GM19463 (cell line): ENCODE data around the gene PROB1.
A peak's percentile ranks its signal among the peaks of the same experiment; 100 is the strongest.
"Not testable (repeated sequence)": the region's sequence is repeated elsewhere in the genome, so short reads cannot be mapped to it uniquely, and the experiment has no call there.

ENCODE experiments used
- ATAC-seq: cut with Tn5 transposase; IDR thresholded peaks from one replicate; pipeline ENCODE4 v1.9.1; 2021; ENCODE audit warnings: mild to moderate bottlenecking, moderate library complexity; ENCODE audit not compliant: unreplicated experiment

Gene PROB1

DNA sequence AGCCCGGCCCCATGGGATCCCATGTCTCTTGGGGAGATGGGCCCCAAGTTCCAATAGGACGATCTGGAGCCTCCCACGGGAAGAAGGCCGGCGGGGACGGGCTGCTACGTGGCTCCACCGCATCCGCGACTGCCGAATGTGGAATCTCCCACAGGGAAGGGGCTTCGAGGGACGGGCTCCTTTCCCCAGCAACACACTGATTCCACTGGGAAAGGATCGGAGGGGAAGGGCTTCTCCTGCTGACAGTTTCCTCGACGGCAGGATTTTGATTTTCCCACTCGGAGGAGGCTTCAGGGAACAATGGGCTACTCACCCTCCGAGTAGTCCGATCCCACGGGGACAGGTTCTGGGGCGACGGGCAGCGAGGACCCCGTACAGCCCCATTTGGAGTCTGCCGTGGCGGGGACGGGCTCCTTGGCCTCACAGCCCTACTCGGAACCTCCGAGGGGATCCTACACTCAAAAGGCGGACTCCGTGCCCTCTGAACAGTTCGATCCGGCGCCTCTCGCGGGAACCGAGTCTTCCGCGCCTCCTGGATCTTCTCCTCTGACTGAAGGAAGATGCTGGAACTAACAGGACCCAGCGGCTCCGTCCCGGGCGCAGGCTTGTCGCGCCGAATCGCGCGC is 1.3 kb downstream of the PROB1 start:
- no peak for ATAC-seq

DNA sequence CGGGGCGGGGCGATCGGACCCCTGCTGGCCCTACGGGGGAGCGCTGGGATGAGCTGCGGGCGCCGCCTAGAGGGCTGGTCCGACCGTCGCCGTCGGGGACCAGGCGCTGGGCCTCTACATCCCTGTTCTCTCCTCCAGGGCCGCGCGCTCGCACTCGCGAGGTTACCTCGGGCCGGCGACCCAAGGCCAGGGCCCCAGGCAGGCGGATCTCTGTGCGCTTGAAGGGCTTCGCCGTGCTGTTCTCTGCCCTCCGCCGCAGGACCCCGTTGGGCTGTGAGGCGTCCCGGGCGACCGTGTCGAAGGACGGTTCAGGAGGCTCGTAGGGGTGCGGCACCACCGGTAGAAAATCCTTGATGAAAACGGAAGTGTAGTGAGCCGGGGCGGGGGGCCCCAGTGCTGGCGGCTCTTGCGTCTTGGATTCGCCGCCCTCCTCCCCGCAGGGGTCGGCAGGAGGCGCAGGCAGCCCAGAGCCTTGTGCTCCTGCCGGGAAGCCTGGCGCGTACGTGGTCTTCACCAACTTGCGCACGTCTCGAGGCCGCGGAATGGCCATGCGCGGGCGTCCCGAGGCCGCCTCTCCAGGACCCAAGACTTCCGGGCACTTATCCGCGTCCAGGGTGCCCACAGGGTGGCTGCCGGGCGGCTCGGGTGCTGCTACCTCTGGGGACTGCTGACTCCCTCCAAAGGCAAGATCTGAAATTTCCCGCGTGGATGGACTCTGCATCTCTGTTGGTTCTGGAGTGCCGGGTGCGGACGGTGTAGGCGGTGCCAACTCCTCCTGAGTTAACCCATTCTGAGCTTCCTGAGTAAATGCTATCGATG is 2.0 kb downstream of the PROB1 start:
- ATAC-seq = peak; percentile 48

DNA sequence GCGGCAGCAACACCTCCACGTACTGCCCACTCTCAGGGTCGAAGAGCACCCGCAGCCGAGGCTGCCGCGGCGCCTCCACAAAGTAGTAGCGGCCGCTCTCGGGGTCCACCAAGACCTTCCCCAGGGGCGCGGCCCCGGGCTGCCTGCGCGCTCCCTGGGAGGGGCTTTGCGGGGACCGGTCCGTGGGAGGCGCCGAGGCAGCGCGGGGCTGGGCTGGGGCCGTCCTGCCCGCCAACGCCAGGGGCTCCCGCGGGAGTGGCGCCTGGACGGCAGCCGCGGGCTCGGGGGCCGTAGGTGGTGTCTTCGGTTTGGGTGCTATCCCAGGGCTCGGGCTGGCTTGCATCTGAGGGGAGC is 2.6 kb downstream of the PROB1 start:
- peak; percentile 8 for ATAC-seq

DNA sequence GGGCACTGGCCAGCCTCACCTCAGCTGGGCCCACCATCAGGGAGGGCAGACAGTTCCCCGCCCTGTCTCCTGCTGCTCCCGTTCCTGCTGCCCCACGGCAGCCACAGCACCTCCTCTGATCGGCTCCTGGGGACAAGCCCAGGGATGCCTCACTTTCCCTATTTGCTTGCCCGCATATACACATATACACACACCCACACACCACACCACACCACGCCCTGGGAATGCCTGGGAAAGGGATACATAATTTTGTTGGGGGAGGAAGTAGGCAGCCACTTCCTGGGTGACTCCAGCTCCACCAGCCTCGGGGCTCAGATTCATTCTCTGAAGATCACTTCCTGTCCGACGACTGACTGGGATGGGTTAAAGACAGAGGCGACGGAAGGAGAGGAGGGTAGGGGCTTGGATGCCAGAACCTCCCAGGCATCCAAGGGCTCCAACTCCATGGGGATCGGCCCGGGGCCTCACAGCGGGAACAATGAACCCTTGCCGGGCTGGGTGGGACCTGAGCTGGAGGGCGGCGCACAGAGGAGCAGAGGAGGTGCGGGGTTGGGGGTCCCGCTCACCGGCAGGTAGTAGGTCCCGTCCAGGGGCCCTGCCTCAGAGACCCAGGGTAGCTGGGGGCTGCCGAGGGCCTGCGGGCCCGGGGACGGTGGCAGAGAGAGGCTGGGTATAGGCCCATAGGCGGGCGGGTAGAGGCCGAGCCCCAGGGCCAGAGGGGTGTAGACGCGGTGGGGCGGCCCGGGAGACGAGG is 3.2 kb downstream of the PROB1 start:
- no peak for ATAC-seq

DNA sequence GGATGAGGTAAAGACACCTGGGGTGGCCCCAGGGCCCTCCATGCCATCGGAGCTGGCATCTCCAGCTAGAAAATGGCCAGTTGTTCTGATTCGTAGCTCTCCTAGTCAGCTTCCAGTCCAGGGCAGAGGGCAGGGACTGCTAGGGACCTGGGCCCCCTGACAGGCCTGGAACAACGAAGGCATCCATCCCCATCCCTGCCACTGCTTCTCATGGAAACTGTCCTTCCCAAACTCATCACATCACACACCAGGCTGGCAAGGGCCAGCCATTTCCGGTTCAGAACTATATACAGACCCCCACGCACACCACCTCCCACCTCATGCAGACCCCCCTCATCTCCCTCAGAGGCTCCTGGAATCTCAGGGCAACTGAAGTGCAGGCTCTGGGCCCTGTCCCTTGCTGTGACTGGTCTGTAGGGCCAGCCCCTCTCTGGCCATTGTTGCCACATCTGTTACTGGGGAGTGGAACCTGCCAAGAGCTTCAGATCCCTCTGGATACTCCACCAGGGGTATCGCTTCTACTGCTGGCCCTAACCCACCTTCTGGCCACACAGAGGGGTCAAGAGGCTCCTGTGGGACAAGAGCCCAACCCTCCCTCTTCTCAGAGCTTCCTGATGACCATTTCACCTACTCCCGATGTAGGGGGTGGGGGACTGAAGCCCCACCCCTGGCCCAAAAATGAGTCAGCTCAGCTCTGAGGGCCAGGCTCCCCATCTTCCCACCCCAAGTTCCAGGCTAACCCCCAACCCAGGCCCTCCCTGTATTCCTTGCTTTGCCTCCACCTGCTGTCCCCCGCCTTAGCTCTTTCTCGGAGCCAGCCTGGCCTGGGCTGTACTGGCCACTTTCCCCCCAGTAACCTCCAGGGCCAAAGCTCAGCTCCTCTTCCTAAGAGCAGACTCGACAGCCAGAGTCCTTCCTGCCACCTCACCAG is 4.0 kb downstream of the PROB1 start:
- ATAC-seq = no peak

DNA sequence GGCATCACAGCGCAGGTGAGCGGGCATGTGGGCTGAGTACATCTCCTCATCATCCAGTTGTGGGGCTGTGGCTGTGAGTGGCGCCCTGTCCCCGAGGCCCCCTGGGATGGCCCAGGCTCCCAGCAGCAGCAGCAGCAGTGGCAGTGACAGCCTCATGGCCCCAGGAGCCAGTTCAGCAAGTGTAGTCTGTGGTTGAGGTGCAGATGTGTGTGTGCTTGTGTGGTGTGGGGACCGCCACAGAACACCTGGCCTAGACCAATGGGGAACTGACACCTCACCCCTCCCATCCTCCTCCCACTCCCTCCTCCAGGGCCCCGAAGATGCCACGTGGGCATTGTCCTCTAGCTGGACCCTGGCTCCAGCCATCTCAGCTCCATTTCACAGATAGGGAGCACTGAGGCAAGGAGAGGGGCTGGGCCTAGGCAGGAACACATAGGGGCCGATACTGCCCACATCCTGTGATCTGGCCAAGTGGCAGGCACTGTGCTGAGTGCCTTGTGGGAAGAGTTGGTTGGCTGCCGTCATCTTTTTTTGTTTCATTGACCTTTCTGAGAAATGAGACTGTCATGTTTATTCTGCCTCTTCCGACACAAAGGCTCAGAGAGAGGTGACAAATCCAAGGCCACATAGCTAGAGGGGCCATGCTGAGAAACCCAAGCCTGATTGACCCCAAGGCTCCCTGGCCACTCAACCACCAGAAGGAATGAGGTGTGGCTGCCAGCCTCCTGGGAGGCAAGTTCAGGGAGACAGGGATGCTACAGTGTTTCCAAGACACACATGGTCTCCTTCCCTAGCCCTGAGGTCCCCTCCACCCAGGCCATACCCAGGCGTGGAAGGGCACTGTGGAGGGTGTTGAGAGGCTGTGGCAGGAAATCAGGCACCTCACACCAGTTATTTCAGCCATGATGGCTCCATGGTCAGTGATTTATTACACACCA is 4.9 kb downstream of the PROB1 start, which contains the start of gene MZB1:
TSS of gene MZB1 (minus strand) at position 213 of the 938 bp plus-strand sequence. CDS start at position 156, 57 bp downstream.
- ATAC-seq = peak; percentile 30

DNA sequence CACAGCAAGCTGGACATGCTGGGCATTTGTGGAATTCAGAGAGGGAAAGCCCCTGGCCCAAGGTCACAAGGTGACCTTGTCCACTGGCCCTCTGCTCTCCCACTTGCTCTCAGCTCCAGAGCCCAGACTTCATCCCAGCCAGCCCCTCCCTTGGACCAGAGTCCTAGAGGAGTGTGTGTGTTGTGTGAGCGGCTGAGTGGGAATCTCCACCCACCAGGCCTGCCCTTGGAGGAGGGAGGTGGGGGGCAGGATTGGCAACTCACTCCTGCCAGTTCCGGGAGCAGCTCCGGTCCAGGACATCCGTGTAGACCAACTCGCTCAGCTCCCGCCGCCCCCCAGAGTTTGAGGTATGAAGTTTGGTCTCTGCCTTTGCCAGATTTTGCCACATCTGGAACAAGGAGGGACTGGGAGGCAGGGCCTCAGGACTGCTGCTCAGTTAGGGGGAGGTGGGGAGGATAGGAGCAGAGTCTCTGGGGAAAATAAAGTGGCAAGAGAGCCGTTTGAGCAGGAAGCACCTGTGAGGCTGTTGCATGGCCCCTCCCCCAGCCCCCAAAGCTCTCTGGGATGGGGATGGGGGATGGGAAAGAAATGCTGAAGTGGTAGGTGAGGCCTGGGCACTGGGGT is 6.6 kb downstream of the PROB1 start:
- ATAC-seq = no peak

DNA sequence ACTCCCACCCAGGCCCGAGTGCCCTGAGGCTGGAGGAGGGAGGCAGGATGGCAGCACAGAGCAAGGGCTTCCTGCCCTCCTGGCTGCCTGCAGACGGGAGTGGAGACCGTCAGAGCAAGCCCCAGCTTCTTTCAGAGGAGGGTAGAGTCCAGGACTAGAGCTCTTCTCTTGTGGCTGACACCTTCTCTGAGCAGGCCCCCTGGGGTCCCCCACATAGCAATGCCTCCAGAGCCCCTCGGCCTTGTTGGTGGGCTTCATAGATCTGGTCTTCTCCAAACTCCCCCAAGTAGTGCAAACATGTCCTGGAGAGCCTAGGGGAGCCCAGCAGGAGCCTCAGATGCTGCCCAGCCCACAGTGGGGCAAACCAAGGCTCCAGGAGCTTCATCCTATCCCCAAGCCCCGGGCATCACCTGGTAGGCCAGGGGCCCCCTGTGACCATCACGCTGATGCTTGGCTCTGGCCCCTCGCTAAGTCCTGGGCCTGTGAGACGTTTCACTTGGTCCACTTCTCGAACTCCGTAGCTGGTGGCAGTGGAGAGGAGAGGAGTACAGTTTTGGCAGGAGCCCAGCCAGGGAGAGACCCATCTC is 7.2 kb downstream of the PROB1 start:
- ATAC-seq = no peak

DNA sequence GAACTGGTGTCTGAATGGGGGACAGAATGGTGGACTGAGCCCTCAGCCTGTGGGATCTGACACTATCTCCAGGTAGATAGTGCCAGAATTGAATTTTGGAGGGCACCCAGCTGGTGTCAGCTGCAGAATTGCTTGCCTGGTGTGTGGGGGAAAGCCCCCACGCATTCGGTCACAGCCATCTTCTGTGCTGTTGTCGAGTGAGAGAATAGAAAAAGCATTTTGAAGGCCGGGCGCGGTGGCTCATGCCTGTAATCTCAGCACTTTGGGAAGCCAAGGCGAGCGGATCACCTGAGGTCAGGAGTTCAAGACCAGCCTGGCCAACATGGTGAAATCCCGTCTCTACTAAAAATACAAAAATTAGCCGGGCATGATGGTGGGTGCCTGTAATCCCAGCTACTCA is 7.9 kb downstream of the PROB1 start:
- ATAC-seq = not testable (repeated sequence)

DNA sequence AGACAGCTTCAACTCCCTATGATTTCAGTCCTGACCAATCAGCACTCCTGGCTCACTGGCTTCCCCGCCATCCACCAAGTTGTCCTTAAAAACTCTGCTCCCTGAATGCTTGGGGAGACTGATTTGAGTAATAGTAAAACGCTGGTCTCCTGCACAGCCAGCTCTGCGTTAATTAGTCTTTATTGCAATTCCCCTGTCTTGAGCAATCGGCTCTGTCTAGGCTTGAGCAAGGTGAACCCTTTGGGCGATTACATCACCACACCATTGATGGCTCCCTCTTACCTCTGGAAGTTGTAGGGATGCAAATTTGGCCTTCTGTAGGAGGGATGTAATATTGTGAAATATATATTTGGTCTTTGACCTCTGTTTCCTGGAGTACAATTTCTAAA is 8.9 kb downstream of the PROB1 start:
- no peak for ATAC-seq

DNA sequence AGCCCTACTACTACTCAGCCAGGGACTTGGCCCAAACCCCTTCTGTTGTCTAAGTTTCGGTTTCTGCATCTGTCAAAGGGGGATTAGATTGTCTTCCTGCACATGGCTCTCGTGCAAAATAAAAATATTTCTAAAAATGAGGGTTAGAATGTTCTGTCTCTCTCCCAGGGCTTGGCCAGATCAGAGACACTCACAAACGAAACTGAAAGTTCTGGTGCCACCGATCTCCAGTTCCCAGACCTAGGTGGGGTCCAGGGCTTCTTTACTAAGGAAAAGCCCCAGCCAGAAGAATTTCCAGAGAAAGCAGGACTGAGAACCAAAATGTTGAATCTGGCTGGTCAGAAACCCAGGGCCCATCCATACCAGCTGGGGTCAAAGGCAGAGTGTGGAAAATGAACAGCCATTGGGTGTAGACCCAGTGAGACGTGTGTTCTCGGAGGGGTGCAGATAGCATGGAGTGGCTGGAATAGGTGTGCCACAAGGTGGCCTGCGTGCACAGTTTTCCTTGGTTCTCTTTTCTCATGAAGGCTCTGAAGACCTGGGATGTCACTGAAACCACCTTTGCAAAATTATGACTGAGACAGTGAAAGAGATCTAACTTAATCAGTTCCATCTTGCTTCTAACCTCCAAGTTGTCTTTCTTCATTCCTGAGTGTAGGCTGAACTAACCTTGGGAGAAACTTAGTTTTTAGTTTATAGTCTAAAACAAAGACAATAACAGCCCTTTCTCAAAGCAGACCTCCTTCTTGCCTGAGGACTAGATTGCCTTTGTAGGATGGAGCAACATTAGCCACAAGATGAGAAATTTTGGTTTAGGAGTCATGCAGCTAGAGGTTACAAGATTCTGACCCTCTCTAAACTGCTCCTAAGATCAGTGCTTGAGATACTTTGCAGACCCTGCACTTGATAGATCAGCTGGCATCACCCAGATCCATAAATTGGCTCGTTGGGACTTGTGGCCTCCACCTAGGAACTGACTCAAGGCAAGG is 9.5 kb downstream of the PROB1 start:
- ATAC-seq = no peak

DNA sequence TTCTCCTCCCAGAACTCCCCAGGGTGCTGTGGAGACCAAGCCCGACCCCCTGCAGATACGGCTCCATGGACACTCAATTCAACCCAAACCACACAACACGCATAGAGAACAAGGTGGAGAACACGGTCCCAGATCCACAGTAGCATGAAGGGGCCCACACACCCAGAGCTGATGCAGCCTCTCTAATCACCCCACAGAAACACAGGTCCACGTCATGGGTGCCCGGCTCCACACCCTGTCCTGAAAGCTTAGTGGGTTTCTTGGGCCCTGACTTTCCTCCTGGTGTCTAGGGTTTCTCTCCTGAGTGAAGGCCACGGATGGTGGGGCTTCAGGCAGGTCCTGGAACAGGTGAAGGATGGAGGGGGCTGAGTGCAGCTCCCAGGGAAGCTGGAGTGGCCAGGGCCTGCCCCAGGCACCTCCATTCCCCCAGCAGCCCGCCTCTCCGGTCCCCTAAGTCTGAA is 10.3 kb downstream of the PROB1 start:
- ATAC-seq = no peak

DNA sequence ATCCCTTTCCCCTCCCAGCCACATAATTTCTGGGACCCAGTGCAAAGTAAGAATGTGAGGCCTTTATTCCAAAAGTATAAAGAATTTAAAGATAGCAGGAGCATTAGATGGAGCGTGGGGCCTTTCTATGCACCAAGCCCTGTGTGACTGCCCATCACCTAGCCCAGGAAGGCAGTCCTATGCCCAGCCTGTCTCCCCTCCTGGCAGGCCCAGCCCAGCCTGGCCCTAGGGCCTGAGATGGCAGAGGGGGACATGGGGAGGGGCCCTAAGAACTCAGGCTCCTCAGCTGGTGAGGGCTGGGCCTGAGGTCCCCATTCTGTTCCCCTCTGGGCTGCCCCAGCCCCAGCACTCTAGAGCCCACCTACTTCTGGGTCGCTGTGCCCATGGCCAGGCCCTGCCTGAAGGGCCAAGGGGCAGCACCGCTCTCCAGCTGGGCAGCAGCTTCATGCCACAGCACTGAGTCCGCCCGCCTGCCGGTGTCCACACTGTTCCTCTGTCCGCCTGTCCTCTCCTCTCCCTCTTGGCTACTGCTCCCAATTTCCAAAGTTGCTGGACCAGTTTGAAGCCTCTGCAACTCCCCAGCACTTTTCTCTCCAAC is 10.8 kb downstream of the PROB1 start:
- ATAC-seq = no peak

DNA sequence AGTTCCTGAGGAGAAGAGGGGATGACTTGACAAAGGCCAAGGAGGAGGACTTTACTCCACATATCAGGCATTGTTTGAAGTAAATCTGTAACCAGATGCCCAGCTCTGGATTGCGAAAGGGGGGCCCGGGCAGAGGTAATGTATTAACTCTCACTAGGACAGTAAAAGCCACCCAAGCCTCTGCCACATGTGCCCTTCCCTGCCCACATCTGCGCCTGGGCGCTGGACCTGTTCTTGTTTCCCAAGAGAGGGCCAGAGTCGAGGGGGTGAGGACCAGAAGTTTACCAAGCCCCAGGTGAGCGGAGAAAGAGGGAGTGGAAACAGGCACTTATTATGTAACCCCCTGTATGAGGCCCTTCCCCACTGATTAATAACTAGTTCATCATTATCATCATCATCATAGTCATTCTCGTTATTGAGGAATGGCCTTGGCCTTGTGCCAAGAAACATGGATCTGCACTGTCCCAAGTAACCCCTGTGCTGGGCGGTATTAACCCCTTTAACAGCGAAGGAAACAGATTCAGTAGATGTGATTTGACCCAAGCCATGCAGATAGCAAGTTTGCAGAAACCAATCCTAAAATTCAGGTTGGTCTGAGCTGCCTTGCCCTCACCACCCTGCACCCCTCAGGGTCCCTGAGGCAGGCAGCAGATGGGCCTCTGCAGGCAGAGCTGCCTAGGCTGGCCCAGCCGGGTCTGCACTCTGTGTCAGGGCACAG is 11.5 kb downstream of the PROB1 start, which contains the start of gene SLC23A1:
TSS of gene SLC23A1 (minus strand) at position 23 of the 718 bp plus-strand sequence. CDS start 44 bp downstream, outside the sequence.
- ATAC-seq = no peak

DNA sequence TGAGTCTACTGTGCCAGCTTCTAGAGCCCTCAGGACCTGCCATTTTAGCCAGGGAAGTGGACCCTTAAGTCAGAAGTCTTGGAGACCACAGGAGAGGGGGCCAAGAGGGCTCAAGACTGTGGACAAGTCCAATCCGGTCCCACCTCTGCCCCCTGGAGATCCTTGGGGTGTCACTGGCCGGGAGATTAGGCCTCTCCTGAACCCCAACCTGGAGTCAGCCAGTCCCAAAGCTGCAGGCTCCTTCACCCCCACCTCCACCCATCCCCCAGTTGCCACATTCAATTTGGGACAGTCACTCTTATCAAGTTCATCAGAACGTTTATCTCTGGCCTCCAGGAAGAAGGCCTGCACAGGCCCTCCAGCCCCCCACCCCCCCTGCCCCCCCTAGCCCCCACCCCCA is 12.1 kb downstream of the PROB1 start:
- ATAC-seq = no peak
